Measurements from ENCODE around the gene ADGRG3.

Gene ADGRG3

GRCh38 chr16:57648581-57649442 is 19.3 kb upstream of the ADGRG3 start:
- no peaks in the 10 kb centered on the region for H3K4me1 ChIP-seq (ENCODE audit: control insufficient read depth, insufficient read depth, low read length)
- TF ChIP-seq BCL11A (tag by site-specific recombination; IDR thresholded peaks at IDR 0.05; ENCODE audit: low read depth) (no peak), ZNF707 (tag by site-specific recombination; IDR thresholded peaks at IDR 0.05) (no peak), ZNF629 (tag by site-specific recombination; IDR thresholded peaks at IDR 0.05) (0 out of 2 replicates have a peak, but pooled peaks have one; percentile 22), ZNF792 (tag by site-specific recombination; IDR thresholded peaks at IDR 0.05) (no peak), IKZF3 (tag by site-specific recombination; IDR thresholded peaks at IDR 0.05) (0 out of 2 replicates have a peak, but pooled peaks have one; percentile 21), ZNF184 (tag by site-specific recombination; IDR thresholded peaks at IDR 0.05) (no peak), ZNF704 (tag by site-specific recombination; IDR thresholded peaks at IDR 0.05) (no peak), ZNF274 (IDR thresholded peaks at IDR 0.05; ENCODE audit: low read length) (no peak), ZNF274 (tag by site-specific recombination; IDR thresholded peaks at IDR 0.05; ENCODE audit: borderline replicate concordance) (no peak), ZBTB17 (tag by site-specific recombination; IDR thresholded peaks at IDR 0.05) (peak; percentile 35; the same call in 1 of the 2 replicates), ZNF768 (tag by site-specific recombination; IDR thresholded peaks at IDR 0.05) (peak; percentile 17; the same call in 1 of the 2 replicates), ZNF114 (tag by site-specific recombination; IDR thresholded peaks at IDR 0.05) (no peak), ZNF37A (tag by site-specific recombination; IDR thresholded peaks at IDR 0.05) (no peak), ZNF654 (tag by site-specific recombination; IDR thresholded peaks at IDR 0.05; ENCODE audit: low read depth) (peak; percentile 81), ZNF785 (tag by site-specific recombination; IDR thresholded peaks at IDR 0.05) (no peak), ZFP37 (tag by site-specific recombination; IDR thresholded peaks at IDR 0.05) (no peak), ZNF2 (tag by site-specific recombination; IDR thresholded peaks at IDR 0.05) (peak; percentile 79), MZF1 (tag by site-specific recombination; IDR thresholded peaks at IDR 0.05; ENCODE audit: borderline replicate concordance) (no peak), ZNF121 (tag by site-specific recombination; IDR thresholded peaks at IDR 0.05) (0 out of 2 replicates have a peak, but pooled peaks have one; percentile 25), ZNF311 (tag by site-specific recombination; IDR thresholded peaks at IDR 0.05; ENCODE audit: borderline replicate concordance) (no peak), ZNF350 (tag by site-specific recombination; IDR thresholded peaks at IDR 0.05) (no peak), ZNF514 (tag by site-specific recombination; IDR thresholded peaks at IDR 0.05) (no peak), ZNF394 (tag by site-specific recombination; IDR thresholded peaks at IDR 0.05; ENCODE audit: borderline replicate concordance) (0 out of 2 replicates have a peak, but pooled peaks have one; percentile 13), PATZ1 (tag by site-specific recombination; IDR thresholded peaks at IDR 0.05) (peak; percentile 37; the same call in 1 of the 2 replicates), ZNF24 (tag by site-specific recombination; IDR thresholded peaks at IDR 0.05) (no peak), ZNF548 (tag by site-specific recombination; IDR thresholded peaks at IDR 0.05) (no peak), SCRT1 (tag by site-specific recombination; IDR thresholded peaks at IDR 0.05; ENCODE audit: borderline replicate concordance) (no peak)
- TF ChIP-seq, protein P1, sequence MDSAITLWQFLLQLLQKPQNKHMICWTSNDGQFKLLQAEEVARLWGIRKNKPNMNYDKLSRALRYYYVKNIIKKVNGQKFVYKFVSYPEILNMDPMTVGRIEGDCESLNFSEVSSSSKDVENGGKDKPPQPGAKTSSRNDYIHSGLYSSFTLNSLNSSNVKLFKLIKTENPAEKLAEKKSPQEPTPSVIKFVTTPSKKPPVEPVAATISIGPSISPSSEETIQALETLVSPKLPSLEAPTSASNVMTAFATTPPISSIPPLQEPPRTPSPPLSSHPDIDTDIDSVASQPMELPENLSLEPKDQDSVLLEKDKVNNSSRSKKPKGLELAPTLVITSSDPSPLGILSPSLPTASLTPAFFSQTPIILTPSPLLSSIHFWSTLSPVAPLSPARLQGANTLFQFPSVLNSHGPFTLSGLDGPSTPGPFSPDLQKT (IDR thresholded peaks at IDR 0.05; ENCODE audit: borderline replicate concordance, low read depth, low read length), result no peak
- TF ChIP-seq, protein P2, sequence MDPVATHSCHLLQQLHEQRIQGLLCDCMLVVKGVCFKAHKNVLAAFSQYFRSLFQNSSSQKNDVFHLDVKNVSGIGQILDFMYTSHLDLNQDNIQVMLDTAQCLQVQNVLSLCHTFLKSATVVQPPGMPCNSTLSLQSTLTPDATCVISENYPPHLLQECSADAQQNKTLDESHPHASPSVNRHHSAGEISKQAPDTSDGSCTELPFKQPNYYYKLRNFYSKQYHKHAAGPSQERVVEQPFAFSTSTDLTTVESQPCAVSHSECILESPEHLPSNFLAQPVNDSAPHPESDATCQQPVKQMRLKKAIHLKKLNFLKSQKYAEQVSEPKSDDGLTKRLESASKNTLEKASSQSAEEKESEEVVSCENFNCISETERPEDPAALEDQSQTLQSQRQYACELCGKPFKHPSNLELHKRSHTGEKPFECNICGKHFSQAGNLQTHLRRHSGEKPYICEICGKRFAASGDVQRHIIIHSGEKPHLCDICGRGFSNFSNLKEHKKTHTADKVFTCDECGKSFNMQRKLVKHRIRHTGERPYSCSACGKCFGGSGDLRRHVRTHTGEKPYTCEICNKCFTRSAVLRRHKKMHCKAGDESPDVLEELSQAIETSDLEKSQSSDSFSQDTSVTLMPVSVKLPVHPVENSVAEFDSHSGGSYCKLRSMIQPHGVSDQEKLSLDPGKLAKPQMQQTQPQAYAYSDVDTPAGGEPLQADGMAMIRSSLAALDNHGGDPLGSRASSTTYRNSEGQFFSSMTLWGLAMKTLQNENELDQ (tag by site-specific recombination; IDR thresholded peaks at IDR 0.05; ENCODE audit: low read depth), result no peak
- TF ChIP-seq, protein P3, sequence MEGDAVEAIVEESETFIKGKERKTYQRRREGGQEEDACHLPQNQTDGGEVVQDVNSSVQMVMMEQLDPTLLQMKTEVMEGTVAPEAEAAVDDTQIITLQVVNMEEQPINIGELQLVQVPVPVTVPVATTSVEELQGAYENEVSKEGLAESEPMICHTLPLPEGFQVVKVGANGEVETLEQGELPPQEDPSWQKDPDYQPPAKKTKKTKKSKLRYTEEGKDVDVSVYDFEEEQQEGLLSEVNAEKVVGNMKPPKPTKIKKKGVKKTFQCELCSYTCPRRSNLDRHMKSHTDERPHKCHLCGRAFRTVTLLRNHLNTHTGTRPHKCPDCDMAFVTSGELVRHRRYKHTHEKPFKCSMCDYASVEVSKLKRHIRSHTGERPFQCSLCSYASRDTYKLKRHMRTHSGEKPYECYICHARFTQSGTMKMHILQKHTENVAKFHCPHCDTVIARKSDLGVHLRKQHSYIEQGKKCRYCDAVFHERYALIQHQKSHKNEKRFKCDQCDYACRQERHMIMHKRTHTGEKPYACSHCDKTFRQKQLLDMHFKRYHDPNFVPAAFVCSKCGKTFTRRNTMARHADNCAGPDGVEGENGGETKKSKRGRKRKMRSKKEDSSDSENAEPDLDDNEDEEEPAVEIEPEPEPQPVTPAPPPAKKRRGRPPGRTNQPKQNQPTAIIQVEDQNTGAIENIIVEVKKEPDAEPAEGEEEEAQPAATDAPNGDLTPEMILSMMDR (tag by site-specific recombination; IDR thresholded peaks at IDR 0.05), result peak; percentile 98

More at GRCh38 chr16:57648581-57649442, 19.3 kb upstream of the ADGRG3 start:
- no peak overlapping the region for H3K4me3 ChIP-seq (ENCODE audit: low read depth, low read length)
- no peaks in the 10 kb centered on the region for H3K36me3 ChIP-seq (ENCODE audit: control insufficient read depth in 2 of 2, insufficient read depth in 1 of 2, low read length in 2 of 2)
- H3K27ac ChIP-seq (ENCODE audit: extremely low read depth, low read depth, low read length), result no peak overlapping the region
- ChIA-PET CTCF (interaction anchor here (0.5 to 5.9 kb wide), 45 partner anchors 11 to 1431 kb away, joined by 3 to 87 read pairs (median 4); partner anchors contain the start of genes ADGRG1, ADGRG3 and KATNB1), POLR2A (interaction anchor here (1.0 kb wide), 1 partner anchor 37 kb away, joined by 3 read pairs; no protein-coding TSS in a partner anchor)
- no peaks in the 10 kb centered on the region for H3K9me3 ChIP-seq (ENCODE audit: control insufficient read depth, insufficient read depth, low read depth, low read length)
